HG03095 (cell line): ENCODE measurements around the gene SLC12A6.
"Not testable (repeated sequence)": the region's sequence is repeated elsewhere in the genome, so short reads cannot be mapped to it uniquely, and the experiment has no call there.

Experiments
- ATAC-seq: cut with Tn5 transposase; IDR thresholded peaks from one replicate; pipeline ENCODE4 v1.9.1; 2021; ENCODE audit warnings: moderate library complexity; ENCODE audit not compliant: unreplicated experiment

The SLC12A6 gene

GRCh38 chr15:34358367-34358766, 20.8 kb upstream of the SLC12A6 start:
- no peak for ATAC-seq

GRCh38 chr15:34357653-34358052, 20.1 kb upstream of the SLC12A6 start:
- ATAC-seq = no peak

- ATAC-seq = no peak
Measured at GRCh38 chr15:34355241-34355640, 17.7 kb upstream of the SLC12A6 start.

GRCh38 chr15:34354286-34354685, 16.7 kb upstream of the SLC12A6 start:
- no peak for ATAC-seq

DNA sequence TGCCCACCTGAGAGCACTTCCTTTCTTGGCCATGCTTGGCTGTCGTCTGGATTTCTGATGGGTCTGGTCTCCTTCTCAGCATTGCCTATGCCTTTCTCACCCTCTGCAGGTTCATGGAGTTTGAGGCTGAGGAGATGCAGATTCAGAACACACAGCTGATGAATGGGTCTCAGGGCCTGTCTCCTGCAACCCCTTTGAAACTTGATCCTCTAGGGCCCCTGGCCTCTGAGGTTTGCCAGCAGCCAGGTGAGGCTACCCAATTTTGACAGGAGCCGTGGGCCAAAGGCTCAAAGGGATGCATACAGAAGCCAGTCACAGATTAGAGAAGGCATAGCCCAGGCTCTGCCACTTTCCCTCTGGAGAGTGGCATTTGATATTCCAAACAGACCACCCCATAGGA, 16.0 kb upstream of the SLC12A6 start:
- ATAC-seq = no peak

GRCh38 chr15:34352996-34353395, 15.4 kb upstream of the SLC12A6 start:
- not testable (repeated sequence) for ATAC-seq

DNA sequence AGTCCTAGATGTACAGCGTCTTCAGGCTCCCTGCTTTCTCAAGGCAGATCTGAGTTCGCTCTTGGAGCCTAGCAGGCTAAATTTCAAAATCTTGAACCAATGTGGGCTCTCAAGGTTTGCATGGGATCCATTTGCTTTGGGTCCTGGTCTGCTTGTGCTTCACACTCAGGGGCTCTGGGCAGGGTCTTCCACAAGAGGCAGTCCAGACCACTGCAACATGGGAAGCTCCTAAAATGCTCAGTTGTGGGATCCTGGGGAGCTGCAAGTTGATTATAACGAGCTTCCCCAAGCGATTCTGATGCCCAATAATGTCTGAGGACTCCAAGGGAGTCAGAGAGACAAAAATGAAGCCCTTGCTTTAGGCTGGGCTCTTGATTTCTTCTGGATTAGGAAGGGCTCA, 12.2 kb upstream of the SLC12A6 start:
- ATAC-seq = no peak

DNA sequence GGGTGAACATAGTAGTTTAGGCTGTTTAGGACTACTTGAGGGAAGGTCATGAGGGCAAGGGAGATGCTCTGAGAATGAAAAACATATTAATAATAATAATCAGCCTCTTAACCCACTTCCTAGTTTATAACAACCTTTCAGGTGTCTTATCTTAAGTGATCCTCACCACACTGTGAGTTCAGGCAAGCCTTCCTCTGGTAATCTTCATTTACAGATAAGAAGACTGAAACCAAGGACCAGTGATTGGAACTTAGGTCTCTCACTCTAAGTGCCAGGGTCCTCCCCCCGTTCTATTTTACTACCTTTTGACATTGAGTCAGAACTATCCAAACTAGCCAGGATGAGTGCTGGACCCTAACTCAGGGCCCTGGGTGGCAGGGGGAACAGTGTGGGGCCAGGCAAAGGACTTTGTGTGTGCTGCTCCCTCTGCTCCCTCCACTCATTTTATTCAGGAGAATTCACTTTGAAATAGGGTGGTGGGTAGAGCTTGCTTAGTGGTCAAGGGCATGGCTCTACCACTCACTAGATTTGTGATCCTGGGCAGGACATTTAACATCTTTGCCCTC, 11.2 kb upstream of the SLC12A6 start:
- no peak for ATAC-seq

- ATAC-seq = no peak
Measured at GRCh38 chr15:34347951-34348638, 10.5 kb upstream of the SLC12A6 start.

DNA sequence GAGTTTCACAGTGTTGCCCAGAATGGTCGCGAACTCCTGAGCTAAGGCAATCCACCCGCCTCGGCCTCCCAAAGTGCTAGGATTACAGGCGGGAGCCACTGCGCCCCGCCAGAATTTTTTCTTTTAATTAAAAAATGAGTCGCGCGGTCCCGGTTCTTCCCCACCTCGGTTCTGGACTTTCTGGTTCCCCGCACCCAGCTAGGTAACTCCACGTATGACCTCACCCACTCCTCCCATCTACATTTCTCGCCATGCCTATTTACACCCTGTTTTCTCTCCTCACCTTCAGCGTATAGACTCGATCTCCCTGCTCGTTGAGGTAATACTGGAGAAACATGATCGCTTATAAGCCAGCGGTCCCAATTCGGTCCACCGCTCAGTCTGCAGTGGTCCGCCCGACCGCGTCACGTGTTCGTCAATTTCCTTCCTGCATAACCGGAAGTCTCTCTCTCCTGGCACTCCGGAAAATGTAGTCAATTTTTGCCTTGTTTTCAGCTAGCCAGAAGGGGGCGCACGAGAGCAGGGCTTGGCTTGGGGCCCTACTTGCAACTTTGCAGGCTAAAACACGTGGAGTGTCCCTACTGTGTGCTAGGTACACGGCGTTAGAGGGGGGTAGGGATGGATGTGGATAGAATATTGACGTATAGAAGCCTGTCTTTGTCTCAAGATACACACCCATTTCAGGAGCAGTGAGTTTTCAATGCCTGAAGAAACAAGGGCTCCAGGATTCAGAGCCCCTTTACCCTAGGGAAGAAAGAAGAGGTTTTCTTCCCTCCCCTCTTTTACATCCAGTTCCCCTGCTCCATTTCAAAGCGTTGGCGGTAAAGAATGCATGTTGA, 5.4 kb upstream of the SLC12A6 start, which contains the start of the genes NOP10 and NUTM1:
NOP10 (minus strand) TSS at position 400 of the 839 bp plus-strand sequence; CDS start at position 337, 63 bp downstream.
NUTM1 (plus strand) TSS at position 579 of the 839 bp plus-strand sequence. CDS start 382 bp downstream, outside the sequence.
- ATAC-seq = peak; percentile 85

DNA sequence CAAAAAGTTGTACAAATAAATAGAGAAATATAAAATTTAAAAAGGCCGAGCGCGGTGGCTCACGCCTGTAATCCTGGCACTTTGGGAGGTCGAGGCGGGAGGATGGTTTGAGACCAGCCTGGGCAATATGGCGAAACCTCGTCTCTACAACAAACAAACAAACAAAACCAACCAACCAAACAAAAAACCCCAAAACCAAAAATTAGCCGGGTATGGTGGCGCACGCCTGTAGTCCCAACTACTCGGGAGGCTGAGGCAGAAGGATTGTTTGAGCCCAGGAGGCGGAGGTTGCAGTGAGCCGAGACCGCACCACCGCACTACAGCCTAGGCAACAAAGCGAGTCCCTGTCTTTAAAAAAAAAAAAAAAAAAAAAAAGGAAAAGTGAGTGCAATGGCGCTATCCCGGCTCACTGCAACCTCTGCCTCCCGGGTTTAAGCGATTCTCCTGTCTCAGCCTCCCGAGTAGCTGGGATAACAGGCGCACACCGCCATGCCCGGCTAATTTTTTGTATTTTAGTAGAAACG, 4.7 kb upstream of the SLC12A6 start:
- not testable (repeated sequence) for ATAC-seq

DNA sequence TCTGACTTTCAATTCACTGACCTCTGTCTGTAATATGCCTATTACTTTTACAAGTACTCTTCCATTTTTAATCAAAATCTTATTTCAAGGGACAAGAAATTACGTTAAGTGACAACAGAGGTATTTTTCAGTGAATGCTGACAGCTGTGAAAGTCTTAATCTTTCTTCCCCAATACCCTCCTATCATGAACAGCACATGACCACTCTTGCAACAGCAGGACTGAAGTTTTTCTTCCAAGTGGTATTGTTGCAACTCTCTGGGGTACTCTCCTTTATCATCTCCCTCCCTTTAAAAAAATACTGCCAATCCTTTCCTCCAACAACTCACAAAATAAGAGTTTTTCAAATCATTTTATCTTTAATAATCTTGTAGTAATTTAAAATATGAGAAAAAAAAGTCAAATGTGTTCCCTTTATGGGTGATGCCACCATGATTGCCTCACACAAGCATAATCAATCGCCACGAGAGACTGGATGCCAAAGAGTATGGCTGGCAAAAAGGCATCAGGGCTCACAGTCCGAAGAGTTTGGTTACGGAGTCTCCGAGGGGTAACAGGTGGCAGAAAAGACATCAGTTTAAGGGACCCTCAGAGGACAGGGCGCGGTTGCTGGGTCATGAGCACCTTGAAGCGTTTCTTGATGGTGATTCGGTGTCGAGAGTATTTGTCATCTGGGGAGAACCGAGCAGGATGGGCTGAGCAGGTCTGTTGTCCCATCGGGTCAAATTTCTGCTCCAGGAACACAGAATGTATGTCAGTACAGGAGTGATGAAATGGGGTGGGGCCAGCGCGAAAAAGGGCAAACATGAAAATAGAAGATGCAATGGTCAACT, 4.0 kb upstream of the SLC12A6 start:
- no peak for ATAC-seq

GRCh38 chr15:34339946-34340345, 2.4 kb upstream of the SLC12A6 start:
- ATAC-seq = no peak

DNA sequence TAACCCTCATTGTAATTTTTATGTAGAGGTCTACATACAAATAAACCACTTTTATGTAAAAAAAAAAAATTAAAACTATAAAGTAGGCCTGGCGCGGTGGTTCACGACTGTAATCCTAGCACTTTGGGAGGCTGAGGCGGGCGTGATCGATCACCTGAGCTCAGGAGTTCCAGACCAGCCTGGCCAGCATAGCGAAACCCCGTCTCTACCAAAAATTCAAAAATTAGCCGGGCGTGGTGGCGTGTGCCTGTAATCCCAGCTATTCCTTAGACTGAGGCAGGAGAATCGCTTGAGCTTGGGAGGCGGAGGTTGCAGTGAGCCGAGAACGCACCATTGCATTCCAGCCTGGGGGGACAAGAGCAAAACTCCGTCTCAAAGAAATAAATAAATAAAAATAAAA, 766 bp upstream of the SLC12A6 start:
- ATAC-seq = no peak

GRCh38 chr15:34336991-34337556, 507 bp downstream of the SLC12A6 start:
- no peak for ATAC-seq

DNA sequence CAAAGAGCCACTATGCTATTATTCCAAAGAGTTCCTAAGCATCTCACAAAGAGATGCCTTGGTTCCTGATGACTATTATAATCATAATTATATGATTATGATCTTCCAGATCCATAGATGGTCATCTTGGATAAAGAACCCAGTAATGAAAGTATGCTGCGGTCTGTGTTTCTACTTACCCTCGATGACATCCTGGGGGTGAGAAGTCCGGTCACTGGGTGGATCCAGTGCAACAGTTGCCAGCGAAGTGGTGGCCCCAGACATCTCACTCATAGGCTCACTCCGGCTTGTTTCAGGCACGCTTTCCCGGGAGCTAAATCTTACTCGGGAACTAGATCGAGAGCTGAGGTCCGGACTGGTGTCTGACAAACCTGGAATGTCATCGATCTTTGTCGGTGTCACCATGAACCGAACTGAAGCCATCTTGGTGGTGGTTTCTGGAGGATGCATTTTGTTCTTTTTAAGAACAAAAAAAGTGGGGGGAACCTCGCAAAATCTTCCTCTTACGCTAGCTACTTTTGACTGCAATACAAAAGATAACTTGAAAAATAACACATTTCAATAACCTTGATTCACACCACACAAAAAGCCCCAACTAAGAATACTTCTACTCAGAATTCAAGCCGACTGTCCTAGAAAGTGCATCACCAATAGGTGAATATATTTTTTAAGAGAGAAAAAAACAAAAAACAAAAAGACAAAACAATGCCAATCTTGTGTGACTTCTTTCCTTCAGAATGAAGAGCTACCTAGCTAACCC, 1.2 kb downstream of the SLC12A6 start:
- ATAC-seq = no peak

- ATAC-seq = no peak
Measured at GRCh38 chr15:34335176-34336032, 2.2 kb downstream of the SLC12A6 start.

GRCh38 chr15:34334672-34335071, 2.9 kb downstream of the SLC12A6 start:
- ATAC-seq = no peak
